GM21825 (cell line): ENCODE measurements around the gene IER5L.
"Not testable (repeated sequence)": the region's sequence is repeated elsewhere in the genome, so short reads cannot be mapped to it uniquely, and the experiment has no call there.

Experiments used
- ATAC-seq: cut with Tn5 transposase; IDR thresholded peaks from one replicate; pipeline ENCODE4 v1.9.1; 2021; ENCODE audit warnings: mild to moderate bottlenecking, moderate library complexity; ENCODE audit not compliant: unreplicated experiment

IER5L gene

DNA sequence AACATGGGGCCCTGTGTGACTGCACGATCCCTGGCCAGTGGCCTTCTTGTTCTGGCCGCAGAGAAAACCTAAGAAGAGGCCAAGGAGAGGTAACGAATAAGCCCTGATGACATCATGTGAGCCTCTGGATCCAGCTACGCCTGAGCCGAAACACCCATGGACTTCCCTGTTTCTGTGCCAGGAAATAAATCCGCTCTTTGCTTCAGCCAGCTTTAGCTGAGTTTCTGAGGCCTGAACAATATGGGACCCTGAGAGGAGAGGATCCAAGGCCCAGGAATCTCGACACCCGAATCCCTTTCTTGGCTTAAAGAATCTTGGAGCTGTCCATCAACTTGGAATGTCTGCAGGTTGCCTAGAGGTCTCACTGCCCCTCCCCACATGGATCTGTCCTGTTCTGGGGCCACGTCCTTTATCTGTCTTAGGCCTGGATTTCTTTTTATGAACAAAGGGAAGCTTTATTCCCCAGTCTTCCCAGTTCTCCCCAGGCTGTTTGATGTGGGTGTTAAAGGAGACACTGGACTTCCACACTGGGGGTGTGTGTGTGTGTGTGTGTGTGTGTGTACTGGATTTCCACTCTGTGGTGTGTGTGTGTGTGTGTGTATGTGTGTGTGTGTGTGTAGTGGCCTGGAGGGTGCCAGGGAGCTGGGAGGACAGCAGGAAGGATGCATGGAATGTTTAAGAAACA, 13.7 kb downstream of the IER5L start:
- ATAC-seq = no peak

- no peak for ATAC-seq
Measured at GRCh38 chr9:129163753-129164152, 14.3 kb downstream of the IER5L start.

- ATAC-seq = not testable (repeated sequence)
Measured at GRCh38 chr9:129163198-129163670, 14.8 kb downstream of the IER5L start.

DNA sequence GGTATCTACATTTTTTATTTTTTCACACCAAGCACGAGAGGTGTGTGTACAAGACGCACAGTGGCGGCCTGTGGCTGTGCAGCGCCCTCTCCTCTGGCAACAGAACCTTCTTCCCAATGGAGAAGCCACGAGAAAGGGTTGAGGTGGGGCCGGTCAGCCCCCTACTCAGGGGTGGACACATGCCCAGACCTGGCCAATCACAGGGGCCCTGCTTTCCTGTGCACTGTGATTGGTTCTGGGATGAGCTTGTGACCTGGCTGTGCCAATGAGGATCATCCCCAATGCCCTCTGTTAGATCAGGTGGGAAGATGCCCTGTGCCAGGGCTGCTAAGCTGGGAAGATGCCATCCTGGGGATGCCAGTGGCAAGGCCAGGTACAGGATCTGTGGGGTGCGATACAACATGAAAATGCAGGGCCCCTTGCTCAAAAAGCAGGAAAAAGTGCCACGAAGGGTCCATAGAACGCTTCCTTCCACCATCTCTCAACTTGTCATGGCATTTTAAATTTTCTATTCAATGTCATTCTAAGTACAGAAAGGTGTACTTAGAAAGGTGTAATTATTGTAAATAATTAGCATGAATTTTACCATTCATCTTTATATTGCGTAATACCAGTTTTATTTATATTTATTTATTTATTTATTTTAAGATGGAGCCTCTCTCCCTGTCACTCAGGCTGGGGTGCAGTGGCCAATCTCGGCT, 15.4 kb downstream of the IER5L start:
- no peak for ATAC-seq

- ATAC-seq = no peak
Measured at GRCh38 chr9:129161534-129161837, 16.6 kb downstream of the IER5L start.

DNA sequence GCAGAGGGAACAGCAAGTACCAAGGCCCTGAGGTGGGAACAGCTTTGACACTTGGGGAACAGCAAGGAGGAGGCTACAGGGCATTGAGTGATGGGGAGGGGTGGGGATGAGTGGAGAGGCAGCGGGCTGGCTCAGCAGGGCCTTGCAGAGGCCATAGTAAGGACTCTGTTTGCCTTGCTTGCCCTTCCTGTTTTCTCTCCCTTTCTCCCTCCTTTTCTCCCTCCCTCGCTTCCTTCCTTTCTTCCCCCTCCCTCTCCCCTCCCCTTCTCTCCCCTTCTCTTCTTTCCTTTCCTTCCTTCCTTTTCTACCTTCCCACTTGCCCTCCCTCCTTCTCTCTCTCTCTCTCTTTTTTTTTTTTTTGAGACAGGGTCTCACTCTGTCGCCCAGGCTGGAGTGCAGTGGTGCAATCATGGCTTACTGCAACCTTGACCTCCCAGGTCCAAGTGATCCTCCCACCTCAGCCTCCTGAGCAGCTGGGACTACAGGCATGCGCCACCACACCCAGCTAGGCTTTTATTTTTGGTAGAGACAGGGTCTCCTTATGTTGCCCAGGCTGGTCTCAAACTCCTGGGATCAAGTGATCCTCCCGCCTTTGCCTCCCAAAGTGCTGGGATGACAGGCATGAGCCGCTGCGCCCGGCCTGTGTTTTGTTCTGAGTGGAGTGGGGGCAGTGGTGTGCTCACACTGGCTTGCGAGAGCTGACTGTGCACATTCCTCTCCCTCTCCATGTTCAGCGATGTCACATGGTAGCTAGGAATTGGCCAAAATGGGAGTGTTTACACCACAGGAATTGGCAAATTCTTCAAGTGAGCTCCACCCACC, 17.1 kb downstream of the IER5L start:
- no peak for ATAC-seq

GRCh38 chr9:129156163-129156562, 21.9 kb downstream of the IER5L start:
- ATAC-seq = no peak

GRCh38 chr9:129154866-129155477, 23.1 kb downstream of the IER5L start:
- no peak for ATAC-seq

- no peak for ATAC-seq
Measured at GRCh38 chr9:129151469-129151868, 26.6 kb downstream of the IER5L start.

DNA sequence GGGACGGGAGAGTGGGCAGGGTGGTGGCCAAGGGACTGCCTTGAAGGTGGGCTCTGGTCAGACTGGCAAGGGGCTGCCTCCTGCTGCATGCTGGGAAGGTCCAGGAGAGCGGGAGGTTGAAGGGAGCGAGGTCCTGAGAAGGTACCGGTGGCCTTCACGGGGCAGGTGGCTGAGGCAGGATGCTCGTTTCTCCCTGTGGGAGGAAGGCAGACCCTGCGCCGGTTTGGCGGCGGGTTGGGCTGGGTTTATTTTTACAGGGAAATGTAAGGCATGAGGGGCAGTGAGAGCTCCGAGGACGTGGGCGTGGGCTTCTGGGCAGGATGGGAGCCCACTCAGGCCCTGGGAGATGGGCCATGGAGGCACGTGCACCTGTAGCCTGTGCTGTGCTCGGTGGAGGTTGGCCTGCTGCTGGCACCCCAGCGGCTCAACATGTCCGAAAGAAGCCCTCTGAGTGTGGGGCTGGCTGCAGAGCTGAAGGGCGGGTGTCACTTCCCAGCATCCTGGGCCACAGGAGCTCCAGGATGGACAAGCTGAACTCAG, 27.3 kb downstream of the IER5L start:
- no peak for ATAC-seq

DNA sequence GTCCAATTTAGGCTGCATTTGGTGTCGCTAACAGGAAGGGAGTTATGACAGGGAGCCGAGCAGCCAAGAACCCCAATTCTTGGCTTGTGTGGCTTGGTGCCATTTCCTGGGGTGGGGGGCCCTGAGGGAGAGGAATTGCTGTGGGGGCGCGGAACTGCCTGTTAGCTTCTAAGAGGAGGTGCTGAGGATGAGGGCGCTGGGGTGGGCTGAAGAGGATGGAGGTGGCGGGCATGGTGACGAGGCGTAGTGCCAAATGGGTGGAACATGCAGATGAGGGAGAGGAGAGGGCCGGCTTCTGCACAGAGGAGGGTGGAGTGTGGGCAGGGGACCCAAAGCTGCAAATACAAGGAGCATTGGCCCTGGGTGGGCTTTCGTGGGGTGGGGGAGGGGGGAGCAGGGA, 27.9 kb downstream of the IER5L start:
- no peak for ATAC-seq

GRCh38 chr9:129149442-129149841, 28.6 kb downstream of the IER5L start:
- no peak for ATAC-seq

GRCh38 chr9:129148463-129149204, 29.4 kb downstream of the IER5L start:
- ATAC-seq = no peak

DNA sequence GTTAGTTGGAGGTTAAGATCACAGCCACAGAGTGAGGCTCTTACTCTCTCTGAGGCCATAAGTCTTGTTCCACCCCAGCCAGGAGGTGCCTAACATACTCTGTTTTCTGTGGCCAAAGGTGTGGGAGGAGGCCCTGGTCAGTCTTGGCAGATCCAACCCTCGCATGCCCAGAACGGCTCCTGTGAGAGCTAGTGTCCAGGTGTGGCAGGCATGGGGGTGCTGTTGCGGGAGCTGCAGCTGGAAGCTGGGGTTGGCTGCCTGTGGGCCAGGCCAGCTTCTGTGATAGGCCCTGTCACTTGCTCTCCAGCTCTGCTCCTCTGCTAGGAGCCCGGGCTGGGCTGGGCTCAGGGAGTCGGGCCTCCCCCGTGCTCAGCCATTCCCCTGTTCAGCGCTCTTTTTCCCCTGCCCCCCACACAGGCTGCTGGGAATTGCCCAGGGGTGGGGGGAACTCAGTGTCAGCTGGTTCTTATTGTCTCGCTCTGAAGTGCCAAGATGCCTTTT, 31.6 kb downstream of the IER5L start:
- ATAC-seq = no peak

DNA sequence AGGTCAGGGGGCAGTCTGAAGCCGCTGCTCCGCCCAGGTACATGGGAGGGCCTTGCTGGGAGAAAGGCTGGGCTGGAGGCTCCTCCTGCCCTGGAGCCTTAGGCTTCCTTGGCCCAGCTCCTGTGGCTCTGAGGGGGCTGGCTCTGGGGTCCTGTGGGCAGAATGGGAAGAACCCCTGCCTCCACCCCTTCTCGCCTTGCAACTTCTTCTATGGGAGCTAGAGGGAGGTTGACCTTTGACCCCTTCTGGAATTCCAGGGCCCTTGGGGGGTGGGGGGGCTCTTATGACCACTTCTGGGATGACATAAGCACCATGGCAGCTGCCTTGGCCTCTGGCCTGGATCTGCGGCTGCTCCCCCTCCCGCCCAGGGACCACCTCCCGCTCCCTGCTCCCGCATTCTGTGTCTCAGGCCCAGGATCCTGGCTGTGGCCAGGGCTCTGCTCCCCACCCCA, 32.2 kb downstream of the IER5L start:
- no peak for ATAC-seq

- ATAC-seq = no peak
Measured at GRCh38 chr9:129145316-129145715, 32.7 kb downstream of the IER5L start.

GRCh38 chr9:129143031-129143927, 34.8 kb downstream of the IER5L start:
- ATAC-seq = no peak

GRCh38 chr9:129142138-129142935, 35.7 kb downstream of the IER5L start:
- no peak for ATAC-seq
